HepG2 (cell line): ENCODE data around the gene CFL1. TPM values are rescaled to one million over a fixed set of nuclear protein-coding genes. Genes with fewer than 3 reads are reported as not detected.
A peak's percentile ranks its signal among the peaks of the same experiment; 100 is the strongest.

Experiments
- CEBPG ChIP-seq: IDR thresholded peaks from 2 replicates; pipeline ENCODE4 v1.6.1; 2016
- GZF1 ChIP-seq: sonication (generic); formaldehyde crosslinking; IDR thresholded peaks from 2 replicates; pipeline ENCODE4 v1.5.1; 2020; ENCODE audit warnings: mild to moderate bottlenecking, missing genetic modification reagents
- KAT8 ChIP-seq: IDR thresholded peaks from 2 replicates; pipeline ENCODE4 v1.6.1; 2016; ENCODE audit warnings: missing genetic modification reagents, missing compliant biosample characterization
- MYC ChIP-seq: sonication (generic); formaldehyde crosslinking; IDR thresholded peaks from 2 replicates; pipeline ENCODE4 v1.9.0; 2021; ENCODE audit warnings: missing genetic modification reagents, borderline replicate concordance
- SP1 ChIP-seq, 2 experiments: fragments of 450-650 bp in 1 of 2; sonication (generic) in 1 of 2; formaldehyde crosslinking in 1 of 2; IDR thresholded peaks; 2 replicates each; pipeline versions ENCODE4 v1.4.0 to v1.6.1; 2016 to 2020; ENCODE audit warnings: missing genetic modification reagents in 1 of 2
- TAF1 ChIP-seq: sonication (generic); formaldehyde crosslinking; IDR thresholded peaks from 2 replicates; pipeline ENCODE4 v1.4.0; 2020; ENCODE audit warnings: missing genetic modification reagents
- TMF1 ChIP-seq: sonication (generic); formaldehyde crosslinking; IDR thresholded peaks from 2 replicates; pipeline ENCODE4 v1.8.1; 2022; ENCODE audit warnings: low read depth, missing genetic modification reagents
- ZFP82 ChIP-seq: sonication (generic); formaldehyde crosslinking; IDR thresholded peaks from 2 replicates; pipeline ENCODE4 v1.5.1; 2020; ENCODE audit warnings: mild to moderate bottlenecking, missing genetic modification reagents, borderline replicate concordance
- ZNF205 ChIP-seq: IDR thresholded peaks from 2 replicates; pipeline ENCODE4 v1.6.1; 2018; ENCODE audit warnings: missing biosample characterization, missing genetic modification reagents
- ZNF747 ChIP-seq: sonication (generic); formaldehyde crosslinking; IDR thresholded peaks from 2 replicates; pipeline ENCODE4 v1.8.1; 2023; ENCODE audit warnings: missing genetic modification reagents, mild to moderate bottlenecking, borderline replicate concordance
- polyA plus RNA-seq, 8 experiments: library from polyadenylated mRNA; depleted of rRNA in 3 of 8; stranded (reverse) in 7 of 8; unstranded in 1 of 8; fragments of >200 nt; fragmentation: Illumina TruSeq in 4 of 8; extraction: Trizol in 4 of 8; gene quantifications; 2 replicates each; pipeline versions ENCODE4 v1.2.1 to v1.2.3, GENCODE V29; 2011 to 2016; ENCODE audit warnings: low read depth in 4 of 8, missing spikeins in 1 of 8, mixed read lengths in 1 of 8; ENCODE audit not compliant: insufficient read depth in 1 of 8
- total RNA-seq, 5 experiments: library from RNA; depleted of rRNA; stranded (reverse); fragments of >200 nt; fragmentation: Illumina TruSeq; extraction: Trizol; gene quantifications; 2 replicates each; pipeline ENCODE4 v1.2.3, GENCODE V29; 2016; ENCODE audit warnings: low read depth in 1 of 5
- TF ChIP-seq, protein P1 (sequence below): sonication (generic); formaldehyde crosslinking; IDR thresholded peaks from 2 replicates; pipeline ENCODE4 v1.9.0; 2021; ENCODE audit warnings: mild to moderate bottlenecking, missing genetic modification reagents
- TF ChIP-seq, protein P2 (sequence below): sonication (generic); formaldehyde crosslinking; IDR thresholded peaks from 2 replicates; pipeline ENCODE4 v1.8.0; 2022; ENCODE audit warnings: missing genetic modification reagents, mild to moderate bottlenecking, moderate library complexity, borderline replicate concordance
- TF ChIP-seq, protein P3 (sequence below): IDR thresholded peaks from 2 replicates; pipeline ENCODE4 v1.6.1; 2016; ENCODE audit warnings: missing compliant biosample characterization, missing genetic modification reagents, borderline replicate concordance
- TF ChIP-seq, protein P4 (sequence below): fragments of 450-650 bp; IDR thresholded peaks from 2 replicates; pipeline ENCODE4 v1.6.1; 2016
- TF ChIP-seq, protein P5 (sequence below): IDR thresholded peaks from 2 replicates; pipeline ENCODE4 v1.6.1; 2016; ENCODE audit warnings: mild to moderate bottlenecking

CFL1 gene
- total and polyA plus RNA-seq, 2 of the 13 experiments (the other 11 are each of a cell fraction or from before 2014, with no cell fraction given) = 379 to 383 TPM

DNA sequence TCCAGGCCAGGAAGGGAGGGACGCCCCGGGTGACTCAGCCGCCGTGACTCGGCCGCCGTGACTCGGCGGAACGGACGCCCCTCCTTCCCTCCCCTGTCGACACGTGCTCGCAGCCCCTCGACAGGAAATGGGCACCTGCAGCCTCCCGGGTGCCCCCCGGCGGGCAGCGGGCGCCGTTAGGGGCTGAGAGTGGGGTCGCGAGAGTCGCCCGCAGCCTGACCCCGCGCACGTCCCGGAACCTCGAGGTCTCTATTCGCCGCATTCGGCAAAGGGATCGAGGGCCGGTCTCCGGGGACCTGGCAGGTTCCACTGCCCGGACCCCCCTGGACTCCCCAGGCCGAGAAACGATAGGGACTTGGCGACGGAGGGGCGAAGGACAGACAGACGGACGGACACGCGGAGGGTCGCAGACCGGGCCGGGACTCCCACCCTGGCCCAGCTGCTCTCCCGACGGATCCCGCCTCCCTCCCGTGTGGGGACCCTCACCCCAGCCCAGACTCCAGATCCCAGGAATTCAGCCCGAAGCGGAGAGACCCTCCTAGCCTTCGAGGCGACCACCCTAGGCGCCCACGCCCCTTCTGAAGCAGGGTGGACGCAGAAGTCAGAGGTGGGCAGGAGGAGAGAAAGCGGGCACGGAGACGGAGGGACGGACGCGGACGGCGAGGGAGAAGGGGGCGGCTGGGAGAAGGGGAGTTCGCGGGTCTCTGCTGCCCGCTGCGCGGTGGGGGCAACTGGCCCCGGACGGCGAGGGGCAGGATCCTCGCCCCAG is 41.6 kb upstream of the CFL1 start (continued):
- TF ChIP-seq, protein P1, sequence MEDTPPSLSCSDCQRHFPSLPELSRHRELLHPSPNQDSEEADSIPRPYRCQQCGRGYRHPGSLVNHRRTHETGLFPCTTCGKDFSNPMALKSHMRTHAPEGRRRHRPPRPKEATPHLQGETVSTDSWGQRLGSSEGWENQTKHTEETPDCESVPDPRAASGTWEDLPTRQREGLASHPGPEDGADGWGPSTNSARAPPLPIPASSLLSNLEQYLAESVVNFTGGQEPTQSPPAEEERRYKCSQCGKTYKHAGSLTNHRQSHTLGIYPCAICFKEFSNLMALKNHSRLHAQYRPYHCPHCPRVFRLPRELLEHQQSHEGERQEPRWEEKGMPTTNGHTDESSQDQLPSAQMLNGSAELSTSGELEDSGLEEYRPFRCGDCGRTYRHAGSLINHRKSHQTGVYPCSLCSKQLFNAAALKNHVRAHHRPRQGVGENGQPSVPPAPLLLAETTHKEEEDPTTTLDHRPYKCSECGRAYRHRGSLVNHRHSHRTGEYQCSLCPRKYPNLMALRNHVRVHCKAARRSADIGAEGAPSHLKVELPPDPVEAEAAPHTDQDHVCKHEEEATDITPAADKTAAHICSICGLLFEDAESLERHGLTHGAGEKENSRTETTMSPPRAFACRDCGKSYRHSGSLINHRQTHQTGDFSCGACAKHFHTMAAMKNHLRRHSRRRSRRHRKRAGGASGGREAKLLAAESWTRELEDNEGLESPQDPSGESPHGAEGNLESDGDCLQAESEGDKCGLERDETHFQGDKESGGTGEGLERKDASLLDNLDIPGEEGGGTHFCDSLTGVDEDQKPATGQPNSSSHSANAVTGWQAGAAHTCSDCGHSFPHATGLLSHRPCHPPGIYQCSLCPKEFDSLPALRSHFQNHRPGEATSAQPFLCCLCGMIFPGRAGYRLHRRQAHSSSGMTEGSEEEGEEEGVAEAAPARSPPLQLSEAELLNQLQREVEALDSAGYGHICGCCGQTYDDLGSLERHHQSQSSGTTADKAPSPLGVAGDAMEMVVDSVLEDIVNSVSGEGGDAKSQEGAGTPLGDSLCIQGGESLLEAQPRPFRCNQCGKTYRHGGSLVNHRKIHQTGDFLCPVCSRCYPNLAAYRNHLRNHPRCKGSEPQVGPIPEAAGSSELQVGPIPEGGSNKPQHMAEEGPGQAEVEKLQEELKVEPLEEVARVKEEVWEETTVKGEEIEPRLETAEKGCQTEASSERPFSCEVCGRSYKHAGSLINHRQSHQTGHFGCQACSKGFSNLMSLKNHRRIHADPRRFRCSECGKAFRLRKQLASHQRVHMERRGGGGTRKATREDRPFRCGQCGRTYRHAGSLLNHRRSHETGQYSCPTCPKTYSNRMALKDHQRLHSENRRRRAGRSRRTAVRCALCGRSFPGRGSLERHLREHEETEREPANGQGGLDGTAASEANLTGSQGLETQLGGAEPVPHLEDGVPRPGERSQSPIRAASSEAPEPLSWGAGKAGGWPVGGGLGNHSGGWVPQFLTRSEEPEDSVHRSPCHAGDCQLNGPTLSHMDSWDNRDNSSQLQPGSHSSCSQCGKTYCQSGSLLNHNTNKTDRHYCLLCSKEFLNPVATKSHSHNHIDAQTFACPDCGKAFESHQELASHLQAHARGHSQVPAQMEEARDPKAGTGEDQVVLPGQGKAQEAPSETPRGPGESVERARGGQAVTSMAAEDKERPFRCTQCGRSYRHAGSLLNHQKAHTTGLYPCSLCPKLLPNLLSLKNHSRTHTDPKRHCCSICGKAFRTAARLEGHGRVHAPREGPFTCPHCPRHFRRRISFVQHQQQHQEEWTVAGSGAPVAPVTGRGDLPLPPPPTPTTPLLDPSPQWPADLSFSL = peak; percentile 61; the same call in 1 of the 2 replicates
- peak; percentile 52; the same call in 1 of the 2 replicates for TF ChIP-seq GZF1 (CRISPR knock-in tag)
- TF ChIP-seq MYC (CRISPR knock-in tag) = peak; percentile 94
- no peak for TF ChIP-seq ZNF747 (CRISPR knock-in tag)
- no peak for TF ChIP-seq SP1 (IDR thresholded peaks at IDR 0.05)
- 0 out of 2 replicates have a peak, but pooled peaks have one; percentile 23 for TF ChIP-seq SP1 (CRISPR knock-in tag; IDR thresholded peaks at IDR 0.05)
- TF ChIP-seq CEBPG (CRISPR knock-in tag) = no peak
- TF ChIP-seq, protein P2, sequence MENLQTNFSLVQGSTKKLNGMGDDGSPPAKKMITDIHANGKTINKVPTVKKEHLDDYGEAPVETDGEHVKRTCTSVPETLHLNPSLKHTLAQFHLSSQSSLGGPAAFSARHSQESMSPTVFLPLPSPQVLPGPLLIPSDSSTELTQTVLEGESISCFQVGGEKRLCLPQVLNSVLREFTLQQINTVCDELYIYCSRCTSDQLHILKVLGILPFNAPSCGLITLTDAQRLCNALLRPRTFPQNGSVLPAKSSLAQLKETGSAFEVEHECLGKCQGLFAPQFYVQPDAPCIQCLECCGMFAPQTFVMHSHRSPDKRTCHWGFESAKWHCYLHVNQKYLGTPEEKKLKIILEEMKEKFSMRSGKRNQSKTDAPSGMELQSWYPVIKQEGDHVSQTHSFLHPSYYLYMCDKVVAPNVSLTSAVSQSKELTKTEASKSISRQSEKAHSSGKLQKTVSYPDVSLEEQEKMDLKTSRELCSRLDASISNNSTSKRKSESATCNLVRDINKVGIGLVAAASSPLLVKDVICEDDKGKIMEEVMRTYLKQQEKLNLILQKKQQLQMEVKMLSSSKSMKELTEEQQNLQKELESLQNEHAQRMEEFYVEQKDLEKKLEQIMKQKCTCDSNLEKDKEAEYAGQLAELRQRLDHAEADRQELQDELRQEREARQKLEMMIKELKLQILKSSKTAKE (CRISPR knock-in tag) = peak; percentile 62; the same call in 1 of the 2 replicates
- TF ChIP-seq, protein P3, sequence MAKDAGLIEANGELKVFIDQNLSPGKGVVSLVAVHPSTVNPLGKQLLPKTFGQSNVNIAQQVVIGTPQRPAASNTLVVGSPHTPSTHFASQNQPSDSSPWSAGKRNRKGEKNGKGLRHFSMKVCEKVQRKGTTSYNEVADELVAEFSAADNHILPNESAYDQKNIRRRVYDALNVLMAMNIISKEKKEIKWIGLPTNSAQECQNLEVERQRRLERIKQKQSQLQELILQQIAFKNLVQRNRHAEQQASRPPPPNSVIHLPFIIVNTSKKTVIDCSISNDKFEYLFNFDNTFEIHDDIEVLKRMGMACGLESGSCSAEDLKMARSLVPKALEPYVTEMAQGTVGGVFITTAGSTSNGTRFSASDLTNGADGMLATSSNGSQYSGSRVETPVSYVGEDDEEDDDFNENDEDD (CRISPR knock-in tag) = peak; percentile 85; the same call in 1 of the 2 replicates
- peak; percentile 92; the same call in 1 of the 2 replicates for TF ChIP-seq ZFP82
- peak; percentile 44 for TF ChIP-seq KAT8 (CRISPR knock-in tag)
- TF ChIP-seq TMF1 (CRISPR knock-in tag) = peak; percentile 74
- TF ChIP-seq, protein P4, sequence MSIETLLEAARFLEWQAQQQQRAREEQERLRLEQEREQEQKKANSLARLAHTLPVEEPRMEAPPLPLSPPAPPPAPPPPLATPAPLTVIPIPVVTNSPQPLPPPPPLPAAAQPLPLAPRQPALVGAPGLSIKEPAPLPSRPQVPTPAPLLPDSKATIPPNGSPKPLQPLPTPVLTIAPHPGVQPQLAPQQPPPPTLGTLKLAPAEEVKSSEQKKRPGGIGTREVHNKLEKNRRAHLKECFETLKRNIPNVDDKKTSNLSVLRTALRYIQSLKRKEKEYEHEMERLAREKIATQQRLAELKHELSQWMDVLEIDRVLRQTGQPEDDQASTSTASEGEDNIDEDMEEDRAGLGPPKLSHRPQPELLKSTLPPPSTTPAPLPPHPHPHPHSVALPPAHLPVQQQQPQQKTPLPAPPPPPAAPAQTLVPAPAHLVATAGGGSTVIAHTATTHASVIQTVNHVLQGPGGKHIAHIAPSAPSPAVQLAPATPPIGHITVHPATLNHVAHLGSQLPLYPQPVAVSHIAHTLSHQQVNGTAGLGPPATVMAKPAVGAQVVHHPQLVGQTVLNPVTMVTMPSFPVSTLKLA = peak; percentile 63
- peak; percentile 51 for TF ChIP-seq TAF1 (CRISPR knock-in tag)
- TF ChIP-seq ZNF205 = 0 out of 2 replicates have a peak, but pooled peaks have one; percentile 15
- TF ChIP-seq, protein P5, sequence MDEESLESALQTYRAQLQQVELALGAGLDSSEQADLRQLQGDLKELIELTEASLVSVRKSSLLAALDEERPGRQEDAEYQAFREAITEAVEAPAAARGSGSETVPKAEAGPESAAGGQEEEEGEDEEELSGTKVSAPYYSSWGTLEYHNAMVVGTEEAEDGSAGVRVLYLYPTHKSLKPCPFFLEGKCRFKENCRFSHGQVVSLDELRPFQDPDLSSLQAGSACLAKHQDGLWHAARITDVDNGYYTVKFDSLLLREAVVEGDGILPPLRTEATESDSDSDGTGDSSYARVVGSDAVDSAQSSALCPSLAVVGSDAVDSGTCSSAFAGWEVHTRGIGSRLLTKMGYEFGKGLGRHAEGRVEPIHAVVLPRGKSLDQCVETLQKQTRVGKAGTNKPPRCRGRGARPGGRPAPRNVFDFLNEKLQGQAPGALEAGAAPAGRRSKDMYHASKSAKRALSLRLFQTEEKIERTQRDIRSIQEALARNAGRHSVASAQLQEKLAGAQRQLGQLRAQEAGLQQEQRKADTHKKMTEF (CRISPR knock-in tag) = peak; percentile 80
